GM19455 (cell line): ENCODE data around the gene MYO5A.

Source experiments
- ATAC-seq: cut with Tn5 transposase; IDR thresholded peaks from one replicate; pipeline ENCODE4 v1.9.1; 2021; ENCODE audit not compliant: unreplicated experiment

MYO5A gene

DNA sequence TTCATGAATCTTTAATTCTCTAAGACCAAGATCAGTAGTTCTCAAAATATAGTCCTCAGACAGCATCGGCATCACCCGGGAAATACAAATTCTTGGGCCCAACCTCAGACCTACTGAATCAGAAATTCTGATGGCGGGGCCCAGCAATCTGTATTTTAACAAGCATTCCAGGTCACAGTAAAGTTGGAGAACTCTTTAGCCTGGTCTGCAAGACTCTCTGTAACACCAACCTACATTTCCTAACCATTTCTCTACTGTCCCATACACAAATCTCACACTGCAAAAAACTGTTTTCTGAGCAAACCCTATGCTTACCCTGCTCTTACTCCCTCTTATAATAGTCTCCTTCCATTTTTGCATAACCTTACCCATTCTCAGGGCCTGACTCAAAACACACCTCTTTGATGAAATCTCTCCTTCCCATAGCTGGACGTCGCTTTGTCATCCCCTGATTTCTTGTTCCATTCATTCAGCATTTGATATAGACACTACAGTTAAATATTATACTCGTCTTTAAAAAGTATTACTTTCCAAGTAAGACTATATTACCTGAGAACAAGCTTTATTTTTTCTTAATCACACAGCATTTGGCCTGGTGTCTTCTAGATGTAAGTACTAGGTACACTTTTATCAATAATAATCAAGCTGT lies 149.8 kb downstream of the MYO5A start:
- peak; percentile 56 for ATAC-seq

DNA sequence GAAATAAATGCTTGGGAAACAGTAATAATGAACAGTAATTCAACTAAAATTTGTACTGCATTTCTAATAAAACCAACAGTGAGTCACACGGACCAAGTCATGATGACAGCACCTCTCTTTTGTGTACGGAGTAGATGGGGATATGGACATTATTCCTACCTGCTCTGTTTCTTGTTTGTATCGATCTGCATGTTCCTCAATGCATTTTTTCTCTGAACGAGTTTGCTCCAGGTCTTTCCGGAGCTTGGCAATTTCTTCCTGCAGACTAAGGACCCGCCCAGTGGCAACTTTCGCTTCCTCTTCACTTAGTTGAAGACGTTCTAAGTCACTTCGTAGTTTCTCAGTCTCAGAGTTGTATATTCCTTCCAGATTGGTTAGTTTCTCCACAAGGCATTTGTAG lies 158.7 kb downstream of the MYO5A start:
- ATAC-seq = no peak

DNA sequence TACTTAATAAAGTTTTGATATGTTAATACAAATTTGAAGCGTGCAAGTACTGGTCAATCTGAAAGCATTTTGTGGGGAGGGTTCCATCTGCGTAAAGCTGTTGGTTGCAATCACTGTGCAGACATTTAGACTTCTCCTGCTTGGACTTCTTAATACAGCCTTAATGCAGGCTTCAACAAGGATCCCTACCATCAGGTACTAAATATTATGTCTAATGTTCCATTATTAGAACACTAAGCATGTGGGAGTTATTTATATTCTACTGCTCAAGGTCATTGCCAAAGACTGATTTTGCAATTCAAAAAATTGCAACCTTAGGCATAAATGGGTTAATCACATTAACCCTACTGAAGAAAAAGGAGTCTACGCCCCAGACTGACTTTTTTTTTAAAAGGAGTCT lies 159.2 kb downstream of the MYO5A start:
- no peak for ATAC-seq

DNA sequence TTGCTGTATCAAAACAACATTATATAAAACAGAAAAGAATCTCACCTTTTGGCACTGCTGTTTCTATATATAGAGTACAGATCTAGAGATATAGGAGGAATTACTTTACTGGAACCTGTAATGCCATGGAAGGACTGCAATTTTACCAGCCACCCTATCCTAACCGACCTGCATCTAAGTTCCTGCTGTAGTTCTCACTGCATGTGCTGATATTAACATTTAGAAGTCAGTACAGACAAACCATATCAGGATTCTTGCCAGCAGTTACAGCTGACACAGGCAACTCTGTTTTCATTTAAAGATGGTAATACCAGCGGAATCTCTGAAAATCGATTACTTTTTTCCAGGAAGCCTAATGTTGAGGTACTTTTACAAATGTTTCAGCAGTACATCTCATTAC lies 159.7 kb downstream of the MYO5A start:
- no peak for ATAC-seq

DNA sequence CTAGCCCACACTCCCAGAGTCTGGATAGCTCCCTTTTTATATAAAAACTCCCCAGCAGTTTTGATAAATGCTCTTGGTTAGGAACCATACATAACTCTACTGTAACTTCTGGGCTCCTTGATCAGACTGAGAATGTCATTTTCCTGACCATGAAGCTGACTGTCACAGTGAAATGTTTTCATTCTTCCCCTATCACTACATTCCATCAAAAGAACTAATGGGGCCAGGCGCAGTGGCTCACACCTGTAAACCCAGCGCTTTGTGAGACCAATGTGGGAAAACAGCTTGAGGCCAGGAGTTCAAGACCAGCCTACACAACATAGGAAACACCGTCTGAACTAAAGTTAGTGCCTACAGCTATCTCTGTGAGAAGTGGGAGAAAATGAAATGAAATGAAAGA lies 160.3 kb downstream of the MYO5A start:
- ATAC-seq = no peak

DNA sequence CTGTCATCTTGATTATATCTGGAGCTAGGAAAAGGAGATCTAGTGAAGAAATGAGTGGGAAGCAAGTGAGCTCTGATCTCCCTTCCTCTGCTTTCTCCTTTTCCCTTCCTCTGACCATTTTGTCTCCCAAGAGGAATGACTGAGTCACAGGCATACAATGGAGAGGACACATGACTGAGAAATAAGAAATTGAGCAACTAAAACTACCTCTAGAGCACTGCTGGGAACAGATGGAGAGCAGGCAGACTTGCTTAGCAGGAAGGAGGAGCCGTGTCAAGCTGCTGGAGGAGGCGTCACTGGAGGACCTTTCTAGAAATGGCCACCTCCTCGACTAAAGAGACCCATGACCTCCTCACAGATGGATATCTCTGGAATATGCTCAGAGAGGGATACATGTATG lies 166.2 kb downstream of the MYO5A start:
- no peak for ATAC-seq

DNA sequence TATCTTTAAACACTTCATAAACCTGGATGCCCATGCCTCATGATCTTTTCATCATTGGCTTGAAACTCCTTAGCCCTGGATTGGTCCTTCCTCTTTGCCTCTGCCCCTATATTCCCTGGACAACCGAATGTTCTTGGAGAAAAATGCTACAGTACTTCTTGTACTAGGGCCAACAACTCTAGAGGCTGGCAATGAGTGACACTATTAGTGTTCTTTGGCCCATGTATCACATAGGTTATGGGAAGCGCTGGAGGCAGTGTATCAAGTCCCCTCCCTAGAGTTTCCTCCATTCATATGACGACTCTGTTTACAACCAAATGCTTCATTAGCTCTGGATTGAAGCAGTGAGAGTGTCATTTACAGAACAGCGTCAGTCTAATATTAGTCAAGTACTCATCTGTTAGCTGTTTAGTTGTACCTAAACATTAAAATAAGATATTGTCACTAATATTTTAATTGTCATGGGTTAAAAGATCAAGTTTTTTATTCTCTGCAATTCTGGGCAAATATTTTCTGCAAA lies 166.6 kb downstream of the MYO5A start:
- no peak for ATAC-seq

DNA sequence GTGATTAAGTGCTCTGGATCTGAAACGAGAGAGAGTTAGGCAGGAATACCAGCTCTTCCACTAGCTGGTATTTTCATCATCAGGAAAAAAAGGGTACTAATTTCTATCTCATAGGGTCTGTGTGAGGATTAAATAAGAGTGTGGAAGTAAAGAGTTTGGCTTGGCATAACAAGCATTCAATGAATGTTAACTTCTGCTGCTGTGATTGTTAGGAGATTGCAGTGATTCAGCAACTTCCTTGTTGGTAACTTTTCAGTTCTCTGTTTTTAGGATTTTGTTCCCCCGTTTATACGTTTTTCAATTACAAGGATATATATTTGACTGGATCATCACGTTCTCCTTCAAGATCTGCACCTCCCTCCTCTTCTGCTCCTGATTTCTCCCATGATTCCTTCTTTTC lies 167.2 kb downstream of the MYO5A start:
- ATAC-seq = no peak

DNA sequence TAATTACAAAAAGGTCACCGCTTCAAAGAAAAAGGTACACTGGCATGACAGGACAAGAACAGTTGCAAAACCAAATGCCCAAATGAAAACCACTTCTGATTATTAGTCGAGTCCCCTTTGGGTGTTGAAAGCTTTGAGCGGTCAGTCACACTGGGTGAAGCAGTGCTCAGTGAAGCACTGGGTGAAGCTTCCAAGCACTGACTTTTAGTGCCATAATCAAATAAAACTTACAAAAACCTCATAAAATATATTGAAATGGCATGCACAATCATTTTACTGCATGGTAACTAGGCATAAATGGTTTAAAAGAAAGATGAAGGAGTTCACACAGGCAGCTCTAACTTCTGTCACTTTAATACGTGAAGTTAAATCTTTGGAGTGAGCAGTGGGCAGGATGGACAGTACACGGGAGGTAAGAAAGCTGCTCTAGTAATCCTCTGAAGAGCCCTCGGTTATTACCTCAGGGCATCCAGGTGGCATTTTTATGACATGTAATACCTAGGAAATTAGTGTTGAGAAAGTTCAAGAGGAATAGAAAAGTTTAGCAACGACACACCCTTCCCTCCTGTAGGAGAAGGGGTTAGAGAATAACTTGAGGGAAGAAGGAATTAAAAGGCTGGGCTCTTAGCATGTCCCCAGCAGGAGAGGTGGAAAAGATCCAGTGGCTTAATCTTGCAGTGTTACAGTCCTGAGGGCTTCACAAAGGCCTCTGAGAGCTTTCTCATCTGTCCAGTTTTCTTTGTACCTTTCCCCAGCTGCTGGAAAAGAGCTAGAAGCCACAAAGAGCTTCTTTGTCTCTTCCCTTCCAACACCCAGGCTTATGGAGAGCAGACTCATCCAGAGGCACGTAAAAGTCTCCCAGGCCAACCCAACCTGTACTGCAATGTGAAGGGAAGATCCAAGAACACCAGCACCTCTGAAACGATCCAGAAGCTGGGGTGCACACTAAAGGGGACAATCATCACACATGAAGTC lies 168.2 kb downstream of the MYO5A start:
- no peak for ATAC-seq

DNA sequence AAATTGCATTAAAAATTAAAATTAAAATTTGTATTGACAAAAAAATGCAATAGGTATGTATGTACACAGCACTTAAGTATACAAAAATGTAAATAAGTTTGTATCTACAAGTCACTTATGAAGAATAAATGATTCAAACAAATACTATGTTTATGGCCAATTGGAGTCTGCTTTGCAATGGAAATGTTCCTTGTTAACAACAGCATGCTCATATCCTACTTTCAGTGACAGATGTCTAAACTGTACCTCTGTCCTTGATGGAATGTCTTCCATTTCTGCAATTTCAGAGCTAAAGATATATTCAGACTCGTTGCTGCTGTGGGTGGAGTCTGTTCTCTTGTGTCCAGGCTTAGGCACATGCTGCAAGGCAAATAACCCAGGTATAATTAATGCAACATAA lies 169.0 kb downstream of the MYO5A start:
- ATAC-seq = no peak

DNA sequence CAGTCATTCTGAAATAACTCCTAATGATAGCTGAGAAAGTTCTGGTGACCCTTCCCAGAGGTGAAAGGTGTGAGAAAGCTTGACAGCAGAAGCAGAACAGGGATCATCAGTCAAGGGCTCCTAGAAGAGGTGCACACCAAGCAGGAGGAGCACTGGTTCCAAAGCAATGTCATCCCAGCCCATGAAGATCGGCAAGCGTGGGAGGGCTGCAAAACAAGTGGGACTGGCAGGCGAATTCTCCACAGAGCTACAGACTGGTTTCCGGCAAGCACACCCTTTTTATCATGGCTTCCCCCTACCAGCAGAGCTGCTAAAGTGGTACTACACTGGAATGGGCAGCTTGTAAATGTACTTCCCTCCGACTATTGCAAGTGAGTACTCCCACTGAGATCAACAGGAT lies 170.7 kb downstream of the MYO5A start:
- ATAC-seq = no peak

DNA sequence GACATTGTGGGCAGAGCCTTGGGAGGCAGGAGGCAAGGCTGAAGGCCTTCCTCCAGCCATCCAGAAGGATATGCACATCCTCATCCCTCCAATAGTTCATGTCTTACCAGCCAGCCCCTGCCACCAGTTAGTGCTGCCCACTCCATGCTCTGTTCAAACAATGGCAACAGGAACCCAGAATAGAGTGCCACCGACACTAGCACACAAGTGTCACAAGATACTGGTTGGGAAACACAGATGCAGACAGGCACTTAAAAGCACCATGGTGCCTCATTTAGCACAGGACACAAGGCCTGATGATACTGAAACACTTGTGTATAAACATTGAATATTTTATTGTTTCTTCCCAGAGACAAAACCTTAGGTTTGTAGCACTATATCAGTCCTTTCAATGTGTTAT lies 176.6 kb downstream of the MYO5A start:
- ATAC-seq = no peak

DNA sequence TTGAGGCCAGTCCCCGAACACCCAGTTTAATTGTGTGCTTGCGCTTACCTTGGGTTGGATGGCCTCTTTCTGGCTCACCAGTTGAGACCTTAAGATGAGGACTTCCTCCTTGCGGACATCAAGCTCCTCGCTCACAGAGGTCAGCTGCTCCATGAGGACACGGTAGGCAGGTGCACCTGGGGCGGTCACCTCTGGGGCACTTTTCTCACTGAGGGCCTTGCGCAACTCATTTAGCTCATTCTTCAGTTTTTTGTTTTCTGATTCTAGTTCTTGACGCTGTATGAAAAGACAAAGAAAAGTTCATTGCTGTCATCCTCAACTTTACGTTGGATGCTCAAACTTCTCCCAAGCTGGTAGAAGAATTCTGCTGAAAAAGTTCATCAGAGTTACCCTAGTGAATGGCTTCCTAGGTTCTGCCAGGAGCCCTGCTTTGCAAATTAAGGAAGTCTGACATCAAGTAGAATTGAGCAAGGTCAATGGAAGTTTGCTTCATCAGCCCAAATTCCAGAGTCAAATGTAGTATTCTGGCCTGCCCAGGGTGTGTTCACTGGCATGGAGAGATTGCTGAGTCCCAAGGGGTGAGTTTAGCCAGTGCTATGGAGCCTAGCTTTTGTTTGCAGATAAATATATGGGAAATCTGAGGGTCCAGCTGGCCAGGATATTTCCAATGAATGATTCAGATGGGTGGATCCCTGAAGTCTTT lies 177.3 kb downstream of the MYO5A start:
- no peak for ATAC-seq

DNA sequence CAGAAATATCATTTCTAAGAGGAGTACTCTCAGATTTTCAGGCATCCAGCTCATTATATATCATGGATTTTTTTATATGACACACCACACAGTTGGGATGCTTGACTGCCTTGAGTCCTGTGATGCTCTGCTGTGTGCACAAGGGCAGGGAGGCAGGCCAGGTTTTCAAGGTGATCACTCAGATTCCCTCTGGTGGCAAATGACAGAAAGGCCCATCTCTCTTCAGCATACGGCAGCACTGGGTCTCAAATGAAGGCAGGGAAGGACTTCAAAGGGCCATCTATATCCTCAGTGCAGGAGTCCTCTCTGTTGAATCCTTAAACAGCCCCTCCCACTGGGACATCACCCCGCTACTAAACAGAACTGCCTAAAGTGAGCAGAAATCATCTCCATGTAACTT lies 178.3 kb downstream of the MYO5A start:
- ATAC-seq = no peak

DNA sequence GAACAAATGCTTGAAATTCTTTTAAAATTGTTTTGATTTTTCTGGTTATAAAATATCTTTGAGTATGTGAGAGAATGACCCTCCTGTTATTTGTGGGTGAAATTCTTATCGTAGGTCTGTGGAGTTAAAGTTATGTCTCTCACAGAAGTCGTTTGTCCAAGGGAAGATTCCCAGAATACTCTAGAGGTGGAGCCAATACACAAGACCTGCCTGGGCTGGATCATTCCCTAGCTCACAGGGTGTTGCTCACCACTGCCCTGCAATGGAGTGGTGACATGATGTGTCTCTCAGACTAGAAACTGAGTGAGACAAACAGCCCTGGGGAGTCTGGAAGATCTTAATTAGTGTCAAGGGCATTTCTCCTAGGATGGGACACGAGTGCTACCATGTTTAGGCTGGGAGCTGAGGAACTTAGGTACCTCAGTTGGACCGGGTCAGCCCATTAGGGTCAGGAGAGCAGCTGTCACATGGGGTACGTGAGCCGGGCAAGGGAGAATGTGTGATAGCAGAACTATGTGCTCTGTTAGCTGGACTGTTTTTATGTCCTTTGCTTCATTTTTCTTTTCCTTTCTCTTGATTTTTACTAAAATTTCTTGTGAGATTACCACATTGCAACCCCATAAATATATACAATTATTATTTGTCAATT lies 179.5 kb downstream of the MYO5A start:
- ATAC-seq = no peak

DNA sequence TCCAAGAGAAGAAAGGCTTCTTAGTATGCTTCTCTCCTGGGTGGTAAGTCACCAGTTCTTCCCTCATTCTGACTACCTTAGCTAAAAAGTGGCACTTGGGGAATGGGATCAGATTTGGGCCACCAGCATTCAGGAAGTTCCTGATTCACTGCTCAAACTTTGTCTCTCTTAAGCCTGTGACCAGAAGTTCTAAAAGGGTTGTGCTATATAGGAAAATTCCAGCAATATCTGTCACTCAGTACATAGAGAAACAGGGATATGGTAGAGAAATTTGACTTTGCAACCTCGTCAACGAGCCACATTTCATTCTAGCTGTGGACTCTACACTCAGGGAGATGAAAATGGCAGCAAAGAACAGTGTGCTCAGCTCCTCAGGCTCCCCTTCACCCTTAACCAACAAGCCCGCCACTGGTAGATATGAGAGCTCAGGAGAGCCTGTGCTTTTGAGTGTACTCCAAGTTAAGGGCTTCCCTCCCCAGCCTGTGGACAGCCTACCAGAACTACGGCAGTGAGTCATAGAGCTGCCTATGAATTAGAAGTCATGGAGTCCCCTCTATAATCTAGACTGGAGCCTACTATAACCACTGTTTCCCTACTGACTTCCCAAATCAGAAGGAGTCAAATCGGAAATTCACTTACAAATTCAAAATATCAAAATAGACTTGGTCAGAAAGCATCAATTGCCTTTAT lies 180.5 kb downstream of the MYO5A start:
- ATAC-seq = no peak

DNA sequence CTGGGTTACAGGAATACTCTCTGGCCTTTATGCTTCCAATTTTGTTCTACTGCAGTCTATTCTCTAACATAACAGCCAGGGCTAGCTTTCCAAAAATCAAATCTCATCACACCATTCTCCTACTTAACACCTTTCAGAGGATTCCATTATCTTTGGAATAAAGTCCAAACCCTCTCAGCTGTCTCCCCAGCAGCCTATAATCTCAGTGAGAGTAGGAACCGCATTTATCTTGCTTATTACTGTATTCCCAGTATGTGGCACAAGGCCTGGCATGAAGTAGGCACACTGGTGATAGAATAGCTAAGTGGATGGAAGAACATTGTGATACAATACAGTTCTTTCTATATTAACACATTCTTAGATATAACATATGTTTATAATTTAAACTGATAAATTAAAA lies 184.1 kb downstream of the MYO5A start:
- ATAC-seq = no peak

DNA sequence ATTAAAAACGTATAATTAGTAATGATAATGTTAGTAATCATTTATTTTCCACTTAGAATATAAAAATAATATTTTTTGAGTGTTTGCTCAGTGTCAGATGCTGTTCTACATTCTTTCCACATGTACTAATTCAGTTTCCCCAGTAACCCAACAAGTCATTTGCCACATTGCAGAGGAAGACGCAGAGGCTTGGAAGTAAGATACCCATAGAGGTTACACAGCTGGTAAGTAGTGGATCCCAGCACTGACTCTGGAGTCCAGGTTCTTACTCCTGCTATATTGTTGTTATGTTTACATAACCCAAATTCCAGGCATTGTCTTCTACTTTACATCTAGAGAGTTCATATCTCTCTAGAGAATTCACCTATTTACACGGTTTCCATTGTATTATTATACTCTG lies 184.8 kb downstream of the MYO5A start:
- ATAC-seq = no peak

DNA sequence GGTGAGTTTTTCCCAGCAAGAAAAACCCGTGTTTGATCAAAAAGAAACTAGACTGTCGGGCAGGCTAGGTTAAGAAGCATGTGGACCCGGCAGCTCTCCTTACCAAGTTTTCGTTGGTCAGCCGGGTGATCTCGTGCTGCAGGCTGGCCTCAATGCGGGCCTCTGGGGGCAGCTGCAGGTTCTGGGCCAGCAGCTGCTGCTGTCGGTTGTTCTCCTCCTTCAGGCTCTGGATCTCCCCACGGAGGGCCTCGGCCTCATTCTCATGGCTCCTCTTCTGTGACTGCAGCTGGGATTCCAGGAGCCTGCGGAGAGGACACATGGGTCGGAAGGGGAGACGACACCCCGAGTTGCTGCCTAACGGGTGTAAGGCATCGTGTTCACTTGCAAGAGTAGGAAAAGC lies 188.6 kb downstream of the MYO5A start:
- ATAC-seq = no peak

DNA sequence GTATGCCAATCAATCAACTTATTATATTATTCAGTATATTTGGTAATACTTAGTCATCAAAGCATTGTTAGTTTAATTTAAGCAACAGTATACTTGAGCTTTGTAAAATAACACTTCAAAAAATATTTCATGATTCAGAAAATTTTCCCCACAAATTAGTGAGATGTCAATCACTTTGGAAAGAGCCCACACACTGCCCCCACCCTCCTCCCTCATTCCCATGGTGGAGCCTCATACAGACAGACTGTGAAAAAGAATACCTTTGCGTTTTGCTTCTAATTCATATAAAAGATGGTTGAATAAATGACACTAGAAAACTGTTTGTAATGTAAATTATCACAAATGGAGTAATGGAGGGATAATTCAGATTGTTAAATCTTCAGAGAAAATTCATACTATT lies 189.8 kb downstream of the MYO5A start:
- no peak for ATAC-seq

DNA sequence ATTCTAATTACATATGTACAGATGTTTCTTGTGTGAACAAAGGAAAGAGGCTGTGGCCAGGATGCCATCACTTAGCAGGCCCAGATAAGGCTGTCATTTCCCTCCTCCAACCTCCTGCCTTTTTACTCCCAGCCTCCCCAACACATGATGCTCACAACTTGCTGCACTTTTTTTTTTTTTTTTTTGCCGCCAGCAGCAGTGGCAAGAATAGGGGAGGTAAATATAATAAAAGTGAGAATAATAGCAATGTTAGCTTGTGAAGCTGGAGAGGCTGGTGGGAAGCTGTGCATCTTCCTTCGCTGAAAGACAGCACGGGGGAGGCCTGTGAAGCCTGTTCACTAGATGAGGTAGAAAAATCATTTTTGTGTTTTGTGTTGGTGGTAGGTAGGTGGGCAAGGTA lies 190.6 kb downstream of the MYO5A start:
- no peak for ATAC-seq
